Activated naive CD4-positive, alpha-beta T cell treated with anti-CD3 and anti-CD28 coated beads, Interleukin-2, amount 50 U/mL, for 72 hours (primary cell): ENCODE measurements around the gene LPAR6. TPM values are rescaled to one million over a fixed set of nuclear protein-coding genes. Genes with fewer than 3 reads are reported as not detected.
"Not testable (repeated sequence)": the region's sequence is repeated elsewhere in the genome, so short reads cannot be mapped to it uniquely, and the experiment has no call there.

Source experiments
- ATAC-seq, 2 donors: fragments of 150-1000 bp; cut with Tn5 transposase; 2 replicates each; pipeline ENCODE4 v1.10.0; 2021; ENCODE audit warnings: mild to moderate bottlenecking in 2 of 2, moderate library complexity in 2 of 2
- DNase-seq, 2 donors: peaks; one replicate each; pipeline ENCODE4 v3.0.0; 2021 to 2022; ENCODE audit warnings: low spot score in 2 of 2
- H3K27ac Mint-ChIP-seq, 2 donors: one replicate each; pipeline ENCODE4 v1.8.0; 2022; ENCODE audit warnings: mild to moderate bottlenecking in 2 of 2, mixed read lengths in 2 of 2
- H3K36me3 Mint-ChIP-seq, 2 donors: one replicate each; pipeline ENCODE4 v1.8.0; 2022; ENCODE audit warnings: mixed read lengths in 2 of 2
- H3K9me3 Mint-ChIP-seq, 2 donors: one replicate each; pipeline ENCODE4 v1.8.0; 2022; ENCODE audit warnings: mixed read lengths in 2 of 2
- total RNA-seq, 2 donors: library from RNA; stranded (reverse); gene quantifications; one replicate each; pipeline ENCODE4 v1.2.3, GENCODE V29; 2022

LPAR6 gene
- total RNA-seq, 2 donors from 2014 or later, result 12.0 to 12.5 TPM

GRCh38 chr13:48429036-48429435 is 16.1 kb upstream of the LPAR6 start:
- peak; percentile 24 to 46 for ATAC-seq
- no peak overlapping the region for H3K27ac Mint-ChIP-seq
- peaks cover 5 to 7% of the 10 kb centered on the region in 2 donors for H3K9me3 Mint-ChIP-seq
- peaks cover 5 to 20% of the 10 kb centered on the region in 2 donors for H3K36me3 Mint-ChIP-seq
- DNase-seq, result no peak

- Mint-ChIP-seq H3K36me3 (peaks cover 5 to 24% of the 10 kb centered on the region in 2 donors), H3K27ac (peak overlapping the region; percentile 52 to 67)
- ATAC-seq, result peak in 1 of 2 donors; percentile 66
- not testable (repeated sequence) for H3K9me3 Mint-ChIP-seq, DNase-seq
Measured at GRCh38 chr13:48426755-48427298, 13.9 kb upstream of the LPAR6 start.

GRCh38 chr13:48426052-48426451 is 13.1 kb upstream of the LPAR6 start:
- peaks cover 5 to 31% of the 10 kb centered on the region in 2 donors for H3K36me3 Mint-ChIP-seq
- H3K9me3 Mint-ChIP-seq, result peaks cover 5 to 7% of the 10 kb centered on the region in 2 donors
- DNase-seq, result no peak
- no peak for ATAC-seq
- H3K27ac Mint-ChIP-seq, result no peak overlapping the region

GRCh38 chr13:48424212-48424611 is 11.3 kb upstream of the LPAR6 start:
- peaks cover 10 to 14% of the 10 kb centered on the region in 2 donors for H3K9me3 Mint-ChIP-seq
- ATAC-seq, result no peak

GRCh38 chr13:48422003-48422402 is 9.1 kb upstream of the LPAR6 start:
- H3K27ac Mint-ChIP-seq, DNase-seq, ATAC-seq: not testable (repeated sequence)
- Mint-ChIP-seq H3K36me3 (peaks cover 31 to 54% of the 10 kb centered on the region in 2 donors), H3K9me3 (peaks cover 20 to 24% of the 10 kb centered on the region in 2 donors)

More at GRCh38 chr13:48424212-48424611, 11.3 kb upstream of the LPAR6 start:
- Mint-ChIP-seq H3K27ac (no peak overlapping the region), H3K36me3 (peaks cover 10 to 41% of the 10 kb centered on the region in 2 donors)
- DNase-seq, result no peak

GRCh38 chr13:48415516-48415915 is 2.6 kb upstream of the LPAR6 start:
- no peak for DNase-seq
- H3K36me3 Mint-ChIP-seq, result peaks cover 42 to 49% of the 10 kb centered on the region in 2 donors
- ATAC-seq, result no peak
- no peak overlapping the region for H3K27ac Mint-ChIP-seq
- peaks cover 15% of the 10 kb centered on the region in 2 donors for H3K9me3 Mint-ChIP-seq

- ATAC-seq (no peak), DNase-seq (no peak)
- peaks cover 39 to 43% of the 10 kb centered on the region in 2 donors for H3K36me3 Mint-ChIP-seq
- H3K27ac Mint-ChIP-seq, result no peak overlapping the region
- H3K9me3 Mint-ChIP-seq, result peaks cover 11 to 14% of the 10 kb centered on the region in 2 donors
Measured at GRCh38 chr13:48414501-48414900, 1.6 kb upstream of the LPAR6 start.

- peak overlapping the region; percentile 85 to 90 for H3K27ac Mint-ChIP-seq
- DNase-seq (no peak), ATAC-seq (peak; percentile 61 to 71)
- no peaks in the 10 kb centered on the region for H3K9me3 Mint-ChIP-seq
- peaks cover 19 to 22% of the 10 kb centered on the region in 2 donors for H3K36me3 Mint-ChIP-seq
Measured at GRCh38 chr13:48411841-48412531, 927 bp downstream of the LPAR6 start.

GRCh38 chr13:48411147-48411794 is 1.6 kb downstream of the LPAR6 start:
- Mint-ChIP-seq H3K9me3 (no peaks in the 10 kb centered on the region), H3K36me3 (peaks cover 17 to 18% of the 10 kb centered on the region in 2 donors), H3K27ac (peak overlapping the region; percentile 85 to 90)
- DNase-seq (no peak), ATAC-seq (peak in 1 of 2 donors; percentile 35)

GRCh38 chr13:48410199-48410598 is 2.7 kb downstream of the LPAR6 start:
- ATAC-seq (peak; percentile 52 to 53), DNase-seq (no peak)
- Mint-ChIP-seq H3K9me3 (no peaks in the 10 kb centered on the region), H3K36me3 (peaks cover 9 to 17% of the 10 kb centered on the region in 2 donors), H3K27ac (peak overlapping the region; percentile 24 to 90)

- ATAC-seq, result no peak
- no peak overlapping the region for H3K27ac Mint-ChIP-seq
- H3K9me3 Mint-ChIP-seq, result no peaks in the 10 kb centered on the region
- no peak for DNase-seq
- peaks cover 4 to 9% of the 10 kb centered on the region in 2 donors for H3K36me3 Mint-ChIP-seq
Measured at GRCh38 chr13:48405875-48406274, 7.0 kb downstream of the LPAR6 start.

GRCh38 chr13:48404952-48405351 is 8.0 kb downstream of the LPAR6 start:
- DNase-seq (no peak), ATAC-seq (no peak)
- Mint-ChIP-seq H3K36me3 (peaks cover 0 to 9% of the 10 kb centered on the region in 2 donors), H3K9me3 (no peaks in the 10 kb centered on the region), H3K27ac (no peak overlapping the region)

- H3K9me3 Mint-ChIP-seq, result no peaks in the 10 kb centered on the region
- H3K36me3 Mint-ChIP-seq, result peaks cover 0 to 9% of the 10 kb centered on the region in 2 donors
- no peak for DNase-seq
- no peak for ATAC-seq
- H3K27ac Mint-ChIP-seq, result peak overlapping the region in 1 of 2 donors; percentile 77
Measured at GRCh38 chr13:48403913-48404312, 9.0 kb downstream of the LPAR6 start.

GRCh38 chr13:48403151-48403631 is 9.7 kb downstream of the LPAR6 start:
- peak in 1 of 2 donors; percentile 33 for DNase-seq
- peak; percentile 89 to 98 for ATAC-seq
- Mint-ChIP-seq H3K36me3 (peaks cover 0 to 9% of the 10 kb centered on the region in 2 donors), H3K27ac (peak overlapping the region; percentile 77 to 89), H3K9me3 (no peaks in the 10 kb centered on the region)

GRCh38 chr13:48402325-48402932 is 10.5 kb downstream of the LPAR6 start:
- H3K36me3 Mint-ChIP-seq, result peaks cover 0 to 9% of the 10 kb centered on the region in 2 donors
- no peak for DNase-seq
- peak; percentile 48 to 63 for ATAC-seq
- peak overlapping the region in 1 of 2 donors; percentile 82 for H3K27ac Mint-ChIP-seq
- H3K9me3 Mint-ChIP-seq, result no peaks in the 10 kb centered on the region

- no peak overlapping the region for H3K27ac Mint-ChIP-seq
- peaks cover 0 to 10% of the 10 kb centered on the region in 2 donors for H3K36me3 Mint-ChIP-seq
- ATAC-seq (no peak), DNase-seq (no peak)
- H3K9me3 Mint-ChIP-seq, result no peaks in the 10 kb centered on the region
Measured at GRCh38 chr13:48401480-48401879, 11.4 kb downstream of the LPAR6 start.
